ENCODE measurements around the gene CTU2. TPM values are rescaled to one million over a fixed set of nuclear protein-coding genes. Genes with fewer than 3 reads are reported as not detected.

CTU2 gene
- total and polyA plus RNA-seq, 2 of the 8 experiments (the other 6 are each of a cell fraction or from before 2014, with no cell fraction given) = 32.7 to 42.9 TPM

DNA sequence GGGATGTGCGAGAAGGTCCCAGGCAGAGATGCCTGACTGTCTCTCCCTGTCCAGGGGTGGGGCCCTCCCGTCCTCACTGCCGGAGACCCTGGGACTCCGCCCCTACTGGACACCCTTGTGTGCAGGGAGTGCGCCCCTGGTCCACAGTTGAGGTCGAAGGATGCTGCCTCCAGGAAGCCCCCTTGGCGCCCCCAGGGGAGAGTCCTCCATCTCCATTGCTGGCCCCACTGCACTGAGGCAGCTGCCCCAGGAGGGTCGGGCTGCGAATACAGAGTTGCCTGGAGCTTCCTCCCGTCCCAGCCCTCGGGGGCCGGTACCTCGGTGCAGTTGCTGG lies 26.6 kb downstream of the CTU2 start (continued):
- TF ChIP-seq CTCF (IDR thresholded peaks at IDR 0.05; ENCODE audit: control extremely low read depth in 1 of 3, insufficient read depth in 1 of 3, low read depth in 1 of 3, low read length in 3 of 3) (no peak), MAFK (IDR thresholded peaks at IDR 0.05; ENCODE audit: low read depth, low read length) (no peak), EGR1 (IDR thresholded peaks at IDR 0.05; ENCODE audit: borderline replicate concordance, low read depth, low read length) (no peak), TAF1 (IDR thresholded peaks at IDR 0.05; ENCODE audit: low read depth, low read length) (no peak), NANOG (IDR thresholded peaks at IDR 0.05; ENCODE audit: insufficient read depth, low read depth, low read length, poor library complexity, severe bottlenecking) (no peak), YY1 (IDR thresholded peaks at IDR 0.05; ENCODE audit: low read depth, low read length) (no peak)

All from H1 (cell line).